NCI-H748 treated with DMSO at 0.1 percent for 48 hours (cell line): Measurements from ENCODE around the gene G2E3.

ENCODE experiments used
- DNase-seq: peaks from one replicate; lab custom pipeline; 2025; lab: John Stamatoyannopoulos, UW

G2E3 gene

DNA sequence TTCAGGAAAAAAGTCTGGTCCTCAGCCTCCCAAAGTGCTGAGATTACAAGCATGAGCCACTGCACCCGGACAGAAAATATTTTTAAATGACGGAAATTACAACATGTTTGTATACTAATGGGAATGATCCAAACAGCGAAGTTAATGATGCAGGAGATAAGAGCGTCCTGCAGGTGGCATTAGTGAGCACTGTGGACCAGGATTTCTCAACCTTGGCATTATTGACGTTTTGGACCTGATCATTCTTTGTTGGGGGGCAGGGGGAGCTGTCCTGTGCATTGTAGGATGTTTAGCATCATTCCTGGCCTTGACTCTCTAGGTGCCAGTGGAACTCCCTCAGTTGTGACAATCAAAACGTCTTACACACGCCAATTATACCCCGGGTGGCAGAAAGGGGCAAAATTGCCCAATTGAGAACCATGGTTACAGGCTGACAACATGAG is 97.3 kb downstream of the G2E3 start:
- DNase-seq = no peak

DNA sequence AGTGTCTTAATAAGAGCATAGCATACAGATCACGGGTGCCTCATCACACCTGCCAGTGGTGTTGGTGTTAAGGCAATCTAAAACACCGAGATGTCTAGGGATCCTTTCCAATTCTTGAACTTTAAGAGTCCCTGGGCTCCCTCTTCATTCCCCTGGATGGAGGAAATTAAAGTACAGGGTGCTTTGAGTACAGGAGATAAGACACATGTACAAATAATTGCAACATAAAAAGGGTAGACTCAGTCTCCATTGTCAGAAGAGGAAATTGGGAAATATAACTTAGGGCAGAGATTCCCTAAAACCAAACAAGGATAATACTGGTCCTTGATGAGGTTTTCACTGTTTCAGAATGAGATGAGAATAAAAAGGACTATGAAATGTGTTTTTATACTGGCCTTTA is 98.1 kb downstream of the G2E3 start:
- no peak for DNase-seq

DNA sequence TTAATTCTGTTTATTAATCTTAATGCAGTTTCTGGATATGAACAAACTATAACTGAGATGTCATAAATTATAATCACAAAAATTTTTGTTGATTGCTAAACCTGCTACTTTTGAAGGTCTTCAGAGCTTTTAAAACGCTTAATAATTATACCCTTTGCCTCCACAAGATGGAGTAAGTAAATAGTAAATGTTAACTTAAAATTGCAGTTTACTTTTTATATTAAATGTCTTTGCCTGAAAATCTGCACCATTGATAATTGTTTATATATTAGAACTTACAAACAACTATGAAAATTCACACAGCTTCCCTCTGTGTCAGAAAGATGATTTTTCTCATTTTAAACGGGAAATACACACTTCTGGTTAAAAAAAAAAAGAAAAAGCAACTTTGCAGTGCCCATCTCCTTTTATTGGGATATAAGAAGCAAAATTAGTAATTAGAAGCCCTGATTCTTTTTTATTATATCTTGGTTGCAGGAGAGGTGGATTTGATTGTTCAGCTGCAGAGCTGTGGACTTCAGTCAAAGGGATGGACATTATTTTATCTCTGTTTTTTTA is 98.7 kb downstream of the G2E3 start:
- no peak for DNase-seq

DNA sequence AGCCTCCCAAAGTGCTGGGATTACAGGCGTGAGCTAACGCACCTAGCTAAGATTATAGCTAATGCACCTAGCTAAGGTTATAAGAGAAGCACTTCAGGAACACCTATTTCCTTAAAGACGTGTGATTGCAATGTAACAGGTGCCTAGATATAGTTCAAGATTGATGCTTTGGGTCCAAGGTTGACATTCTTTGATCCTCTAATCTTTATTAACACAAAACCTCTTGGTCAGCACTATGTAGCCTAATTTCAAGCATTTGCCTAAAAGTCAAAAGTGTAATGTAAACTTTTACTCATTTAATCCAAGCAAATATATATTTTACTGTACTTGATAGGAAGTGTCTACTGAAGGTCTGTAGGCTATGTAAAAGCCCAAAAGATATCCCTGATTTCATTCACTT is 99.7 kb downstream of the G2E3 start:
- DNase-seq = no peak

DNA sequence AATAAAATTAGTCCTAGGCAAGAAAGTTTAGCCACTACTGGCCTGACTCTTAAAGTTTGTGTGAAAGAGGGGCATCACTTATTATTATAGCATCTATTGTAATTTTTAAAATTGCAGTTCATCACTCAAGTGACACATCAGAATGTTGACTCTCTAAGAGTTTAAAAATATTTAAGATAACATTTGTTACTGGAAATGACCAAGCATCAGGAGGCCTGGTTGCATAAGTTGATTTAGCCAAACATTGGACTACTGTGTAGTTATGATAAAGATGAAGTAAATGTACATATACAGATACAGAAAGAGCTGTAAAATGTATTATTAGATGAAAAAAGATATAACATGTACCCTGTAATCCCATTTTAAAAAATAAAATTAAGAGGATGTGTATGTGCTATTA is 110.6 kb downstream of the G2E3 start:
- no peak for DNase-seq
